Stimulated activated CD8-positive, alpha-beta memory T cell treated with anti-CD3 and anti-CD28 coated beads, Interleukin-4, amount 100 ng/mL, for 4 hours (primary cell): ENCODE results near the gene HOXA6.

Source experiments
- DNase-seq, 2 donors: peaks; one replicate each; pipeline ENCODE4 v3.0.0-alpha.2; 2020; ENCODE audit warnings: low read depth in 2 of 2, low spot score in 1 of 2

The HOXA6 gene

DNA sequence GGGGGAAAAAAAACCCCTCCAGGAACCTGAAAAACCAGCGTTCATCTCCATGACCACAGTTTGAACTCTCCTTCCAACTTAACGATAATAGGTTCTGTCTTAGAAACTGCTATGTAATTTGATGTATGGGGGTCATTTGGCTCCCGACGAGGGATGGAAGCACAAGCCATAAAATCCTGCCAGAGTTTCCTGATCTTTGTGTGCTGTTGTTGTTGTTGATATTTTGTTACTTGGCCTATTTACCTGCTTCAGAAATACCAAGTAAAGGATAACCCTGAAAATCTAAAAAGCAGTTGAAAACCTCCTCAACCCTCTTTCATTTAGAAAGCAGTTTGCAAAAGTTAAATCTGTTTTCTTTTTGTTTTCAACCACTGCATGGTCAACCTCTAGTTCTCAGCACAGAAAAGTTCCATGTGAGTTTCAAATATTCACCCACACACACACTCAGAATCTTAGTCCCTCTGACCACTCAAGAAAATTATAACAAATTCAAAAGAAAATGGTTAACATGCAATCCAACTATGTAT lies 35.8 kb downstream of the HOXA6 start:
- no peak for DNase-seq

DNA sequence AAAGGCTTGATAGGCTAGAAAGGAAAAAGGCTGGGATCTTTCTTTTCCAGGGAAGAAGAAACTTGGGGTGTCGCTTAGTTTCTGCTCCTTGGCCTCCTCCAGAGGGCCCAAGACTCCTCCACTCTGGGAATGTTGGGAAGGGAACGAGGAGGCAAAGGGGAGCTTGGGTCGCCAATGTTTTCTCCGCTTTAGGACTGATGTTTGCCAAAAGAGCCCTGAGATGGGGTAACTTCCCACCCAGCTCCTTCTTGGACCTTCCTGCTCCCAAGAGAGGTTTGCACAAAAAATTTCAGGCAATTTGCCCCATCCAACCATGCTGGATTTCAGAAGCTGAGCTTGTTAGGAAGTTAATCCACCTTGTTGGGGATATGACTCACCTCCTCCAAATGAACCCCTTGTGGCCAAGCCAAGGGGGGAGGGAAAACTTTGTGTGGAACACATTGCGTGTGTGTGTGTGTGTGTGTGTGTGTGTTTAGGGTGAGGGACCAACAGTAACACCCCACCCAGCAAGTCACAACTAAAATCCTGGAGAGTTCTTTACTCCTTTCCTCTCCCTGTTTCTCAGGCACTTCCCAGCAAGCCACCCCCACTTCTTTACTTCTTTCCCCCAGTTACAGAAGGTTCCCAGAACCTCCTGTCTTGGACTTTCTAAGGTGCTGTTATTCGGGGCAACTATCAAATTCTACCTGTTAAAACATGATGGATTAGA lies 36.4 kb downstream of the HOXA6 start:
- DNase-seq = no peak

DNA sequence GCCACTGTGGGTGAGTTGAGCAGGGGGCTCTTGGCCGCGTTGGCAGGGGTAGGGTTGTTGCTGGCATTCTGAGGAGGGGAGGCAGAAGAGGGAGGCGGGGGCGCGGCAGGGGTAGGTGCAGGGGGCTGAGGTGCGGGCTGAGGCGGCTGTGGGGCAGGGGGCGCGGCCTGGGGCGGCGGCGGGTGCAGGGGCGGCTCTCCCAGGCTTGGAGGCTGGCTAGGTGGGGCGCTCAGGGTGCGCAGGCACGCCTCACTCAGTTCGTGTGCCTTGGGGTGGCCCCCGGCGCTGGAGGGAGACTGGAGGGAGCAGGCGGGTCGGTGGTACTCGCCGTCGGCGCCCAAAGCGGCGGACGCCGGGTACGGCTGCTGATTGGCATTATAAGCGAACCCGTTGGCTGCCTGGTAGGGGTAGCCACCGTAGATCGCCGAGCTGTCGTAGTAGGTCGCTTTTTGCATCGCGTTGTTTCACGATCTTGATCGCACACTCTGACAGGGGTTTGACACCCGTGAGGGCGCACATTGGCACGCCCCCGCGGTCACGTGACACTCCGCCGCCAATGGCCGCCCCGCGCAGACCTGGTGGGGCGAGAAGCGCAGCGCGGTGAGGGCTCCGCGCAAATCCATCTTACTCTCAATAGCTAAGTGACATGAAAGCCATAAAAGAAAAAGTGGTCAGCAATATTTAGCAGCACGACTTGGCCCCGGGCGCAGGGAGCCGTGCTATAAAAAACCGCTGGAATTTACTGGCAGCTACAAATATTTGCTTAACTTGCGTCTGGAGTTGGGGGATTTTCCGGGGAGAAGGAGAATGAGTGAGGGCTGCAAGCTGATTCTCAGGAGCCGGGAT lies 37.2 kb downstream of the HOXA6 start:
- no peak for DNase-seq

DNA sequence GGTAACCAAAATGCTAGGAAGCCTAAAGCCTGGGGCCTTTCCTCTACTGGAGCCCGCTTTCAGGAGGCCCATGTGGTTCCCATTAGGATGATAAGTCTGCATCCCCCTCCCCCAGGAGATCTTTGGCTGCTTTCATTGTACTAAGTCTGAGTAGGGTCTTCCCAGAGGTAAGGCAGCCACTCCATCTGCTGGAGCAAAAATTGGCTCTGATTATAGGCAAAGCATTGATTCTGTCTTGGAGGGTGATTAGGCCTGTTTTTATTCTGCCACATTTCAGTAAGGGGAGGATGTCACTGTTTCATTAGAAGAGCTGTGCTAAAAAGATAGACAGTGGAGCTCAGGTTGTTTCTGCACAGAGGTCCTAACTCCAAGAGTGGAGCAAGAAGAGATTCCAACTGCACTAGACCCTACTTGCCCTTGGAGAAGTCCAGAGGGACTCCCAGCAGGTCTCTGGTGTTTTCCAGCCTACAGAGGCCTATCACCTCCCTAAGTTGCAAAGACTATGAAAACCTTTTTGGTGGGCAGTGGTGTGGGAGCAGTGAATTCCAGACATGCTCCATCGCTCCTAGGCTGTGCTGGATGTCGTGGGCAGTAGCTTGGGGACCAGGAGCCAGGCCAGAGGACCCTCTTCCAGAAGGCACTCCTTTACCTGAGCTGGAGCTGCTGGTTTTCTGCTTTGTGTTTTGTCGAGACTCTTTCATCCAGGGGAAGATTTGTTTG lies 37.9 kb downstream of the HOXA6 start:
- no peak for DNase-seq

DNA sequence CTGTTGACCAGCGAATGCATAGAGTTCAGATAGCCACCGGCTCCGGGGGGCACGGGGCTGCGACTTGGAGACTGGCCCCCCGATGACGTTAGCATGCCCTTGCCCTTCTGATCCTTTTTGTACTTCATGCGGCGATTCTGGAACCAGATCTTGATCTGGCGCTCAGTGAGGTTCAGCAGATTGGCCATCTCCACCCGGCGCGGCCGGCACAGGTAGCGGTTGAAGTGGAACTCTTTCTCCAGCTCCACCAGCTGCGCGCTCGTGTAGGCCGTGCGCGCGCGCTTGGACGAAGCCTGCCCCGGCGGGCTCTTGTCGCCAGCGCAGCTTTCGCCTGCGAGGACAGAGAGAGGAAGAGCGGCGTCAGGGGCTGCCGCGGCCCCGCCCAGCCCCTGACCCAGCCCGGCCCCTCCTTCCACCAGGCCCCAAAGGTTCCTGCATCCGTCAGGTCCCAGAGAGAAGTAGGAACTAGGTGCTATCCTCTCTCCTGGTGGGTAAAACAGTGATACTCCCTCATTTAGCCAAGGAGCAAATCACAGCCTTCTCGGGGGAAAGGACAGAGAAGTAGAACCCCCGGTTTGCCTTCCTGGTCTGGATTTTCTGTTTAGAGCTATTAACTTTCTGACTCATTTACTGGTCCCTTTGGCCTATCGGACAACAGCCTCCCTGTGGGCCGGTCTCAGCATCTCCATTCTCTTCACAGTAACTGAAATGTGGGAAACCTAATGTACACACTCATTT lies 39.0 kb downstream of the HOXA6 start:
- DNase-seq = no peak

DNA sequence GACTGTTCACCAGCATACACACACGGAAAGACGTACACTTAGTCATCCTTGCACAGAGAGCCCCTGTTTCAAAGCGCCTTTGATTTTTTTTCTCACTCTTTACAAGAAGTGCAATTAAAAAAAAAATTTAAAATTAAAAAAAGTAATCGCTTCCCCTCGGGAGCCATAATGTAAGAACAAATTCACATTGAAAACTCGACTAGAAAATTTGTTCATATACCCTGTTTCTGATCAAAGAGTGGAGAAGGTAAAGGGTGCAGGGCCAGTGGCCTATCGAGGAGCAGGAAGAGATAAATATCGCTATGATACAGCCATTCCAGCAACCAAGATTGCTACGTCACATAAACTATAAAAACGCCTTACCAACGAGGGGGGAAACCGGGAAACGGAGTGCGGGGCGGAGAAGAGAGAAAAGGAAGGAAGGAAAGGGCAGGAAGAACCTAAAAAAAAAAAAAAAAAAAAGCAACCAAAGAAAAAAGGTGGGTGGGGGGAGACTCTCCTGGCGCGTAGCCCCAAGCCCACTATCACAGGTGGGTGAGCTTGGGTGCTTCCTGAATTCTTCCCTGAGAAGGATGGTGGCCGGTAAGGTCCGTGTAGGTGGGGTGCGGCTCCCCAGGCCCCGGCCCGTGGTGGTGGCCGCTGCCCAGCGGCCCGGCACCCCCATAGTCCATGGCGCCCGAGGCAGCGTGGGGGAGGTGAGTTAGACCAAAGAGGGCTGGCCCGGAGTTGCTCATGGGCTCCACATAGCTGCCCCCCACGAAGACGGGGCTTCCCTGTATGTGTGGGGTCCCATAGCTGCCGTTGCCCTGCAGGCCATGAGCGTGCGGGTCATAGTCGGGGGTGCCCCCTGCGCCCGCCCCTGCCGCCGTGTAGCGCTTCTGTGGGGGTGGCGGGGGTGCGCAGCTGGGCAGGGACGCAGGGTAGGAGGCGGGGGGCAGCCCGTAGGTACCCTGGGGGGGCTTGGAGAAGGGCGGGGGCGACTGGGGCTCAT lies 39.9 kb downstream of the HOXA6 start:
- no peak for DNase-seq

DNA sequence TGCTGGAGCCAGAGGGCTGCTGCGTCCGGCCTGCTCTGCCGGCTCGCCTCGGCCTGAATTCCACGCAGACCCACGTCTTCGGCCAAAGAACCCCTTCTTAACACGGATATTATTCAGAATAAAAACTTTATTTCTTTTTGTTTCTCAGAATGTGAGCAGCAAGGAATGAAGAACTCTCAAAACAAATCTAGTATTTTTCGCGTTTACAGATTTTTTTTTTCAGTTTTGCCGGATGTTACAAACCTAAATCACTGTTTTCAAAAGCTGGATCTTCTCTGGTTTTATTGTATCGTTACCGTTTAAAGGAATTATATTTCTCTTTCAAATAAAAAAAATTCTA lies 40.7 kb downstream of the HOXA6 start:
- DNase-seq = no peak

DNA sequence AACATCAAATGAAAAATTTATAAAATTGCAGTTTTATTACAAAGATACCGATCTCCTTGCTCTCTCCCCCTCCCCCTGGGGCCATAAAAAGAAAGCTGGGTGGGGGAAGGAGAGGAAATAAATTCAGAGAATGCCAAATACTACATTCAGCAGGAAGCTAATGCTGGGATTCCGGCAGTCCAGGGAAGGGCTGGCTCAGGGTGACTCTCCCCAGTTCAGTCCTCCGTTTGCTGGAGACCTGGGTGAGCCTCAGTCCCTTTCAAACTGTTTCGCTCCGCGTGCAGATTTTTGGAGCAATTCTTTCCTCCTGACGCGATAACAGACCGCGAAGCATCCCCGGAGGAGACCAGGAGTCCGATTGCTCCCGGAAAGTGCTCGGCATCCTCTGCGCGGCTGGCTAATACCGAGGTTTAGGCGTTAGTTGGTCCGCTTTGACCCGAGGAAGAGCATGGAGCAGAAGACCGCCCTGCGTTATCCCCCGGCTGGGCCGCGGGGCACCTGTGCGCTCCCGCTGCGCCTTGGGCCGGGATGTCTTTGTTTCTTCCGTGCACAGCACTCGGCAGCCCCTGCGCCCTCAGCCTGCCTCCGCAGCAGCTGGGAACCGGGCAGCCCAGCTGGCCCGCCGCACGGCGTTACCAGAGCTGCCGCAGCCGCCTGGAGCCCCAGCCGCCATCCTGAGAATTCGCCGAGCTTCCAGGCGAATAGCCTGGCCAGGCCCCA lies 41.2 kb downstream of the HOXA6 start:
- DNase-seq = no peak

DNA sequence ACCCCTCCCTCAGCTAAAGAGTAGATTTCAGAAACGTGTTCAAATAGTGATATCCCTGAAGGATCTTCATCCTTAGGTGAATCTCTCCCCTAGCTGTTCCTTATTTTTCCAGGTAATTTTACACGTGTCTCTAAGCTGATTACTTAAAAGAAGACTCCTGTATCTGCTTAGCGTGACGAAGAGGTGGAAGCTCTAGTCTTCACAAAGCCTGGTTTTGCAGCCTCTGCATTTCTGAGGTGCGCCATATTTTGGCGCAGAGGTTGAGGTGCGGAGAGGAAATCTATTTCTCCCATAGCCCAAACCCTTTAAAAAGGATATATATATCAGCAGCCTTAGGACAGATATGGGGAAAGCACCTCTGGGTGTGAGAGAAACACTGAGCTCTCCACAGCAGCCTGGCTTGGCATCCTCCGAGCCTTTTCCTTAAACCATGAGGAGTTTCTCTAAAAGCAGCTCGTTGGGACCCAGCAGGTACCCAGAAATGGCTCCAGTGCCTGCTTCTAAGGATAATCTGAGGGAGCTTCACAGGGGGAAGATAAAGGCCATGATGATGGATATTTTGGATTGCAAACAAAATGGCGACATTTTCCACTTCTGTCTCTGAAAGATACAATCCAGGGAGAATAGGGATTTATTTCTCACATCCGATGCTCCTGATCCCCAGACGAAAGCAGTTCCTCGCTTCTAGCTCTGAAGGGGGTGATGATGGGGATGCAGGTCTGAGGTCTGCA lies 42.1 kb downstream of the HOXA6 start:
- no peak for DNase-seq

DNA sequence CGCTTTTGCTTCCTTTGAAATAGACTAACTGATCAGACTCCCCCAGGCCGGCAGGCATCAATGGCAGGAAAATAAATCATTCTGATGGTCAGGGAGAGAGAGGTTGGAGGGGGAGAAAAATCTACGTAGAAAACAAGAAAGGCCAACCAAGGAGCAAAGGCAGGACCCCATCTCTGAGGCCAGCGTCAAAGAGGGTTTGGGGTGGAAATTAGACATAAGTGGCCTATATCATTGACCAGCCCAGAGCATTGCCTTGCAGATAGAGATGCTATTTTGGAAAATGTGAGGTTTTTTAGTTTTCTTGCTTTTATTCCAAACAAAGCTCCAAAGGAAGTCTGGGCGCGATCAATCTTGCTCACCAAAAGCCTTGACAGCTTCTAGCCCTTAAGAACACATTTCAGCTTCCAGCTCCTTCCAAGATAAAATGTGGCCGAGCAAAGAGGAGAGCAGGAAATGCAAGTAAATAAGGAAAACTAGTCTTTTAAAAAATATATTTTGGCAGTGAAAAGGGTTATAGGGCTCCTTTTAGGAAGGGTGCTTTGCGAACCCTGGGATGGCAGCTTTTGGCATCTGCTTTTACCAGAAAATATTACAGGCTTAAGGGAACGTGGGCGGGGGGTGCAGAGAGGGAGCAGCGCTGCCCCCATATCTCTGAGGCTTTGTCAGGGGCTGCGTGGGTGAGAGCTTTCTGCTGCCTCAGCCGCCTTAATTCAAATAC lies 43.1 kb downstream of the HOXA6 start:
- no peak for DNase-seq

DNA sequence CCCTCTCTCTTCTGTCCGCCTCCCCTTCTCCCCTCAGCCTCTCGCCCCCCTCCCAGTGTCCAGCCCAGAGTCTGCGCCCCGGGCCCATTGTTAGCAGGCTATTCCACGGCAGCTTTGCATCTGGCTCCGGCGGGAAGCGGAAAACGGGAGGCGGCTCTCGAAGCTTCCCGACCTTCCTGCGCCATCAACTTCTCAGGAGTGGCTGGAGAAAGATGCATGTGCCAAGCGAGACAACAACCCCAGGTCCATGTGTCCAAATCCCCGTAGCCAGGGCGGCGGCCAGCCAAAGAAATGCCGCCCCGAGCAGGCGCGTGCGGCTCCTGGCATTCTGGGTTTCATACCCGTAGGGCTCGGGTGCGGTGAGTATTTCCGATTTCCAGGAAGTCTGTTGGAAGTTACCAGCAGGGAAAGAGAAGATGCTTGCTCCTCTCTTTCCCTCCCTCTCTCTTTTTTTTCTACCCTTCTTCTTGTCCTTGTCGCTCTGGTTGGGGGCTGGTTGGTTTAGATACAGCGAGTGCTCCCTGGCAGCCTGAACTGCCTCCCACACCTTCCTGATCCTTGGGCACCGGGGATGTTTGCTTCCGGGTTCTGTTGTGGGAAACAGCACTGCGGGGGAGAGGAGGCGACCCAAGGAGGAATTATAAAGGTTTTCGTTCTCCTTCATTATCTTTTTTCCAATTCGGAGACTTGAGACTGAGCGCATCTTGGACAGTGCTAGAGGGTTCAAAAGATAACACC lies 43.9 kb downstream of the HOXA6 start:
- DNase-seq = no peak

DNA sequence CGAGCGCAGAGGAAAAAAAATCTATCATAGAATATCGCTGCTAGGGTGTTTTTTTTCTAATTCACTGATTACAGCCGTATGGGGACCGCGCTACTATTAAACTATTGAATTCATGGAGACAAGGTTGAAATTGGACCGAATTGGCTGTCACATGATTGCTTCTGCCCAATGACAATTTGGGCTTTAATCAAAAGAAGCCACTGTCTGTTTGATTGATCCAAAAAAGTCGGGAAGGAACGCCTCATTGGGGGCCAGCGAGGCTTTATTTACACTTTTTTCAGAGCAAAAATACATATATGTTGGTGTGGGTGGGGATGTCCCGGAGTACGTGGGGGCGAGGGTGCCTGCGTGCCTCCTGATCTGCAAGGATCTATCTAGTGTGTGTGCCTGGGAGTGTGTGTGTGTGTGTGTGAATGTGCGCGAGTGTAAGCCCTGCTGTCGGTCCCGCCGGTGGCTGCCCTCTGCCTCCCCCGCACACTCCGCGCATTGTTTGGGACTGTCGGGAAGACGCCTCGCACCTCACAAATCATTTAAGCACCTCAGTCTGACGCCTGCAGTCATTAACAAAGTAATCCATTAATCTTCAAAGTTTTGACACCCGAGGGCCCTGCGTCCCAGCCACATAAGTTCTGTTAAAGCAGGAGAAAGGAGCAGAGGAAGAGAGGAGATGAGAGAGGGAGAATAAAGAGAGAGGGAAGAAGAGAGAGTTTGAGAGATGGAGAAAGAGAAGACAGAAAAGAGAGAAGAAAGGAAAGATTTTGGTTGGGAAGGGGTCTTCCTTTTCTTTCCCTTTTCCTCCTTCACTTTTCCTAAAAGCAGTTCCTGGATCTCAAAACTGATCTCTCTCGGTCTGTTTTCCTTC lies 44.8 kb downstream of the HOXA6 start, which contains the start of gene HOXA2:
Gene HOXA2 (minus strand): TSS at position 103 of the 862 bp plus-strand sequence. CDS start 183 bp downstream, outside the sequence.
- no peak for DNase-seq

DNA sequence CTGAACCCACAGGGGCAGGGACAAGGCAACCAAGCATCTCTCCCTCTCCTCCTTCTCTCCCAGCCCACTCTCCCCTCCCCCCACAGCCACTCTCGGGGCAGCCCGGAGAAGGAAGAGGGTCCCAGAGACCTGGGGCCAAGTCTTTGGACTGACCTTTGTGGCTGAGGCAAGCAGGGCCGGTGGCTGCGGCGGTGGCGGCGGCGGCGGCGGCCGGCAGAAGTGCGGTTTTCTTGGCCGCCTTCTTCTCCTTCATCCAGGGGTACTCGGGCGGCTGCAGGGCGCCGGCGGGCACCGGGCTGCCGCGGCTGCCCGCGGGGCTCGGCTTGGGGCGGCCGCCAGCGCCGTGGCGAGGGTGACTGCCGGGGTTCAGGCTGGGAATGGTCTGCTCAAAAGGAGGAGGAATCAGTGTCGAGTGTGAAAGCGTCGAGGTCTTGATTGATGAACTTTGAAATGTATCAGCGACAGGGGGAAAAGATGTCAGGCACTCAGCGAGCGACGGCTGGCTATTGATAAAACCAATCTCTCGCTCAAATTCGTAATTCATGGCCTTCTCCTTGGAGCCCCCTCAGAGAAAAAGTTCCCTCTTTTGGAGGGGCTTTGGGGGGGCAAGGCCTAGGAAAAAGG lies 45.5 kb downstream of the HOXA6 start:
- no peak for DNase-seq

DNA sequence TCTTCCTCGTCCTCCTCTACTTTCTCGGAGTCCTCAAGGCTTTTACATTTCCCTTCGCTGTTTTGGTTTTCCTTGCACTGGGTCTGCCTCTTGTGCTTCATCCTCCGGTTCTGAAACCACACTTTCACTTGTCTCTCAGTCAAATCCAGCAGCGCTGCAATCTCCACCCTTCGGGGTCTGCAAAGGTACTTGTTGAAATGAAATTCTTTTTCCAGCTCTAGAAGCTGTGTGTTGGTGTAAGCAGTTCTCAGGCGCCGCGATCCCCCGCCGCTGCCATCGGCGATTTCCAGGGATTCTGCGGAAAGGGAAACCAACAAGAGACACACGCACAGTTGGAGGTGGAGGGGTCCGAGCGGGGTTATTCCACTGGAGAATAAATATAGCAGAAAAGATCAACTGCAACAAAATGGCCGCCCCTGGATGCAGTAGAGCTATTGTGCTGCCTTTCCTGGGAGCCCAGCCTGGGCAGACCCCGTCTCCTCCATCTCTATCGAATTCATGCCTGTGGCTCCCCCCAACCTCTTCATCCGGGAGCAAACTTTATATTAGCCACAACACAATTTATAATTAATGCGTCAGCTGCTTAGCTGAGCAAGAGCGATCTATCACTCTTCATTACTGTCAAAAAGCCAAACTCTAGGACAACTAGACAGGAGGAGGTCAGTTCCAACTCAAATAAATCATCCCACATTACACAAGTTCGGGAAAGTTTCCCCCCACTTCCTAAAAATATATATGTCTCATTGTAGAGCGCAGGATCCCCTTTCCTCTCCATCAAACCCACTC lies 46.2 kb downstream of the HOXA6 start:
- DNase-seq = no peak

DNA sequence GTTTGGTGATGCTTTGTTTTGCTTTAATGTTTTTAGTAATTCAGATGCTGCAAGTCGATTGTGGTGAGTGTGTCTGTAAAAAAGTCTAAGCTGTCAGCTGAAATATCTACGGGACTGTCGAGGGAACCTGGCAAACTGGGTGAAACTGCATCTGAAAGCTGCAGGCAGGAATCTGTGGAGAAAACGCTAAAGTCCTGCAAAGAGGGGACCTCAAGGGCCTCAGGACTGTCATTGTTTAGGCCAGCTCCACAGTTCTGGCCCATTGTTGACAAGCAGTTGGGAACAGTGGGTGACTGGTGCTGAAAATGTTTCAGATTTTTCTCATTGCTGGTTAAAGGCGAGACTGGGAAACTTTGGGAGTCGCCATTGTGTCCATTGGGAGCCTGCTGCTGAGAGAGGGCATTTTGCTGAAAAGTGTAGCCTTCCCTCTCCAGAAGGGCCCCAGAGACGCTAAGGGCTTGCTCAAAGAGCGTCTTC lies 46.8 kb downstream of the HOXA6 start:
- no peak for DNase-seq
